ENCODE data around the gene OSBPL3.

OSBPL3 gene

GRCh38 chr7:24978843-24979469, 1.0 kb downstream of the OSBPL3 start:
- DNase-seq, result peak in 1 of 6 experiments; percentile 19

GRCh38 chr7:24975644-24976260, 4.2 kb downstream of the OSBPL3 start:
- no peak for DNase-seq

GRCh38 chr7:24975172-24975571, 4.8 kb downstream of the OSBPL3 start:
- DNase-seq, result no peak

GRCh38 chr7:24974026-24974832, 5.7 kb downstream of the OSBPL3 start:
- no peak for DNase-seq

GRCh38 chr7:24972991-24973390, 7.0 kb downstream of the OSBPL3 start:
- no peak for DNase-seq

GRCh38 chr7:24972166-24972477, 7.9 kb downstream of the OSBPL3 start:
- no peak for DNase-seq

- DNase-seq, result no peak
These were observed 8.4 kb downstream of the OSBPL3 start for GRCh38 chr7:24971333-24972165.

- DNase-seq, result no peak
These were observed 9.3 kb downstream of the OSBPL3 start for GRCh38 chr7:24970676-24971075.

- no peak for DNase-seq
These were observed 11.8 kb downstream of the OSBPL3 start for GRCh38 chr7:24968165-24968564.

- no peak for DNase-seq
These were observed 12.3 kb downstream of the OSBPL3 start for GRCh38 chr7:24967696-24968095.

- no peak for DNase-seq
These were observed 13.2 kb downstream of the OSBPL3 start for GRCh38 chr7:24966802-24967201.

- DNase-seq, result peak in 2 of 6 experiments; percentile 4 to 22
These were observed 13.9 kb downstream of the OSBPL3 start for GRCh38 chr7:24965831-24966708.

GRCh38 chr7:24964191-24964590, 15.8 kb downstream of the OSBPL3 start:
- no peak for DNase-seq

GRCh38 chr7:24963218-24963617, 16.8 kb downstream of the OSBPL3 start:
- DNase-seq, result no peak

- DNase-seq, result no peak
These were observed 17.5 kb downstream of the OSBPL3 start for GRCh38 chr7:24962418-24962962.

GRCh38 chr7:24959735-24960485, 20.1 kb downstream of the OSBPL3 start:
- DNase-seq, result no peak

GRCh38 chr7:24958399-24958798, 21.6 kb downstream of the OSBPL3 start:
- DNase-seq, result no peak

GRCh38 chr7:24956021-24956420, 24.0 kb downstream of the OSBPL3 start:
- DNase-seq, result no peak

GRCh38 chr7:24955313-24955712, 24.7 kb downstream of the OSBPL3 start:
- no peak for DNase-seq

GRCh38 chr7:24952464-24952863, 27.5 kb downstream of the OSBPL3 start:
- DNase-seq, result no peak

GRCh38 chr7:24951441-24951980, 28.5 kb downstream of the OSBPL3 start:
- no peak for DNase-seq

Measured in stimulated activated naive CD4-positive, alpha-beta T cell (primary cell).